Measurements from ENCODE around the gene VAMP5. TPM values are rescaled to one million over a fixed set of nuclear protein-coding genes. Genes with fewer than 3 reads are reported as not detected.

Gene VAMP5
- total and polyA plus RNA-seq, 9 of the 15 experiments (the other 6 are each of a cell fraction or from before 2014, with no cell fraction given), result 0.54 to 1.9 (median 1.5) TPM; not detected in 2

DNA sequence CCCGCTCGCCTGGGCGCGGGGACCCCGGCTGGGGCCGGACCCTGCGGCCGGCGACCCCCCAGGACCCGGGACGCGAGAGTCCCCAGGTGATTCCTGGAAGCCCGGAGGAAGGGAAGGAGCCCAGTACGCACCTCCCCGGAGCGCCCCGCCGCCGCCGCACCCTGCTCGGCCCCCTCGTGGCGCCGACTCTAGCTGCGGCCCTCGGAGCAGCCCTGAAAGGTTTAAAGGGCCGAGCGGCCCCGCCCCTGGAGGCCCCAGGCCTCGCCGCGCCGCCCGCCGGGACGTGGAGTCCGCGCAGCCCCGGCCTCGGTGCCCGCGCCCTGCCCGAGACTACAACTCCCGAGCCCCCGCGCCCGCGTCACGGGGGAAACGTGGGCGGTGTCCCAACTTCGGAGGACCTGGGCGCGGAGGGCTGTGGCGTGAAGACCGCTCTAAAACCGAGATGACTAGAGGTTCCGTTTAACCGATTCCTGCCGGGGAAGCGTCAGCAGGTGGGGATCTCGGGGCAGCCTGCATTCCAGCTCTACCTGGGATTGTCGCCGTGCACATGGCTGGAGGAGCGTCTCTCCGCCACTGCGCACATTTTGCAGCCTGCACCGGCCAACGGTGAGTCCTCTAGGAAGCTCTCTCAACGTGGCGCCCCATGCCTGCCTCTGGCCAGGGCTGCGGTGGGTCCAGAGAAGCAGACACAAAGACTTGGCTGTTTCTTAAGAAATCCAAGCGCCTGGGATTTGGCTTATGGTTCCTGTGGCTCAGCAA is 18.4 kb downstream of the VAMP5 start, which contains the start of gene TMEM150A (continued):
- TF ChIP-seq MEIS2 (IDR thresholded peaks at IDR 0.05; ENCODE audit: partially characterized antibody) (no peak), FOXA3 (CRISPR knock-in tag; conservative IDR thresholded peaks at IDR 0.05 in 1 of 2, IDR thresholded peaks at IDR 0.05 in 1 of 2) (no peak), ZNF146 (CRISPR knock-in tag; IDR thresholded peaks at IDR 0.05; ENCODE audit: unreplicated experiment) (no peak), SREBF1 (IDR thresholded peaks at IDR 0.05; ENCODE audit: borderline replicate concordance, low read depth, low read length) (no peak), SAFB (IDR thresholded peaks at IDR 0.05; ENCODE audit: borderline replicate concordance, low read depth, low read length) (0 out of 2 replicates have a peak, but pooled peaks have one; percentile 62), BDP1 (IDR thresholded peaks at IDR 0.05; ENCODE audit: insufficient read depth, insufficient read length) (no peak), RCOR1 (IDR thresholded peaks at IDR 0.05; ENCODE audit: borderline replicate concordance in 1 of 2, low read depth in 2 of 2, low read length in 2 of 2) (0 out of 4 replicates have a peak, but pooled peaks of 1 of the 2 experiments have one; percentile 7), CTCF (IDR thresholded peaks at IDR 0.05 in 2 of 3, conservative IDR thresholded peaks at IDR 0.05 in 1 of 3; ENCODE audit: insufficient read depth in 2 of 3, low read depth in 1 of 3, low read length in 3 of 3) (peak; percentile 22 to 57 (median 45); a peak in 4 of 6 replicates), RFX5 (IDR thresholded peaks at IDR 0.05; ENCODE audit: low read depth, low read length) (no peak), RFX7 (CRISPR knock-in tag; IDR thresholded peaks at IDR 0.05) (no peak), ESRRA (IDR thresholded peaks at IDR 0.05; ENCODE audit: borderline replicate concordance, low read depth) (peak; percentile 41; the same call in 1 of the 2 replicates), CREB3 (tag; conservative IDR thresholded peaks at IDR 0.05; ENCODE audit: low read depth) (no peak), XRCC4 (IDR thresholded peaks at IDR 0.05; ENCODE audit: extremely low read depth, insufficient read depth, insufficient read length) (no peak), CREB1 (IDR thresholded peaks at IDR 0.05) (peak; percentile 89), CREB1 (CRISPR knock-in tag; IDR thresholded peaks at IDR 0.05) (peak; percentile 87)
- TF ChIP-seq, protein P1, sequence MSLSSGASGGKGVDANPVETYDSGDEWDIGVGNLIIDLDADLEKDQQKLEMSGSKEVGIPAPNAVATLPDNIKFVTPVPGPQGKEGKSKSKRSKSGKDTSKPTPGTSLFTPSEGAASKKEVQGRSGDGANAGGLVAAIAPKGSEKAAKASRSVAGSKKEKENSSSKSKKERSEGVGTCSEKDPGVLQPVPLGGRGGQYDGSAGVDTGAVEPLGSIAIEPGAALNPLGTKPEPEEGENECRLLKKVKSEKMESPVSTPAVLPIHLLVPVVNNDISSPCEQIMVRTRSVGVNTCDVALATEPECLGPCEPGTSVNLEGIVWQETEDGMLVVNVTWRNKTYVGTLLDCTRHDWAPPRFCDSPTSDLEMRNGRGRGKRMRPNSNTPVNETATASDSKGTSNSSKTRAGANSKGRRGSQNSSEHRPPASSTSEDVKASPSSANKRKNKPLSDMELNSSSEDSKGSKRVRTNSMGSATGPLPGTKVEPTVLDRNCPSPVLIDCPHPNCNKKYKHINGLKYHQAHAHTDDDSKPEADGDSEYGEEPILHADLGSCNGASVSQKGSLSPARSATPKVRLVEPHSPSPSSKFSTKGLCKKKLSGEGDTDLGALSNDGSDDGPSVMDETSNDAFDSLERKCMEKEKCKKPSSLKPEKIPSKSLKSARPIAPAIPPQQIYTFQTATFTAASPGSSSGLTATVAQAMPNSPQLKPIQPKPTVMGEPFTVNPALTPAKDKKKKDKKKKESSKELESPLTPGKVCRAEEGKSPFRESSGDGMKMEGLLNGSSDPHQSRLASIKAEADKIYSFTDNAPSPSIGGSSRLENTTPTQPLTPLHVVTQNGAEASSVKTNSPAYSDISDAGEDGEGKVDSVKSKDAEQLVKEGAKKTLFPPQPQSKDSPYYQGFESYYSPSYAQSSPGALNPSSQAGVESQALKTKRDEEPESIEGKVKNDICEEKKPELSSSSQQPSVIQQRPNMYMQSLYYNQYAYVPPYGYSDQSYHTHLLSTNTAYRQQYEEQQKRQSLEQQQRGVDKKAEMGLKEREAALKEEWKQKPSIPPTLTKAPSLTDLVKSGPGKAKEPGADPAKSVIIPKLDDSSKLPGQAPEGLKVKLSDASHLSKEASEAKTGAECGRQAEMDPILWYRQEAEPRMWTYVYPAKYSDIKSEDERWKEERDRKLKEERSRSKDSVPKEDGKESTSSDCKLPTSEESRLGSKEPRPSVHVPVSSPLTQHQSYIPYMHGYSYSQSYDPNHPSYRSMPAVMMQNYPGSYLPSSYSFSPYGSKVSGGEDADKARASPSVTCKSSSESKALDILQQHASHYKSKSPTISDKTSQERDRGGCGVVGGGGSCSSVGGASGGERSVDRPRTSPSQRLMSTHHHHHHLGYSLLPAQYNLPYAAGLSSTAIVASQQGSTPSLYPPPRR (CRISPR knock-in tag; IDR thresholded peaks at IDR 0.05; ENCODE audit: borderline replicate concordance), result no peak
- TF ChIP-seq, protein P2, sequence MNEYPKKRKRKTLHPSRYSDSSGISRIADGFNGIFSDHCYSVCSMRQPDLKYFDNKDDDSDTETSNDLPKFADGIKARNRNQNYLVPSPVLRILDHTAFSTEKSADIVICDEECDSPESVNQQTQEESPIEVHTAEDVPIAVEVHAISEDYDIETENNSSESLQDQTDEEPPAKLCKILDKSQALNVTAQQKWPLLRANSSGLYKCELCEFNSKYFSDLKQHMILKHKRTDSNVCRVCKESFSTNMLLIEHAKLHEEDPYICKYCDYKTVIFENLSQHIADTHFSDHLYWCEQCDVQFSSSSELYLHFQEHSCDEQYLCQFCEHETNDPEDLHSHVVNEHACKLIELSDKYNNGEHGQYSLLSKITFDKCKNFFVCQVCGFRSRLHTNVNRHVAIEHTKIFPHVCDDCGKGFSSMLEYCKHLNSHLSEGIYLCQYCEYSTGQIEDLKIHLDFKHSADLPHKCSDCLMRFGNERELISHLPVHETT (CRISPR knock-in tag; conservative IDR thresholded peaks at IDR 0.05 in 1 of 2, IDR thresholded peaks at IDR 0.05 in 1 of 2), result peak in 1 of 2 experiments; percentile 77; a peak in 2 of 4 replicates

All from K562 (cell line).